ENCODE results near the gene DYNC1I1.

Gene DYNC1I1

DNA sequence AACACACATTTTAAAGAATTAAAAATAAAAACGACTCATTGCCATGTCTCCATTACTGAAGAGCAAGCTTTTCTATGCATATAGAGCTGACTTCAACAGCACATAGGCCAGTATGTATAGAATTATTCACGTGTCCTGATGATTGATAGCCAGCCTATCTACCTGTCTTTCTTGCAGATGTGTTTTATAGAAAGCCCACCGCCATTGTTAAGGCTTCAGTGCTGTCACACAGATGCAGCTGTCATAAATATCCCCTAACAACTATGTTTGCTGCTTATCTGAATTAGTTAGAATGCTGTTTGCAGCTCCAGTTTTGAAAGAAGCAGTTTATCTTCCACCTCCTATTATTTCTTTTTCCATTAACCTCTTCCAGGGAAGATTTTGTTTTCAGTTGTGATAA lies 313.6 kb downstream of the DYNC1I1 start:
- DNase-seq (ENCODE audit: low spot score) = no peak

DNA sequence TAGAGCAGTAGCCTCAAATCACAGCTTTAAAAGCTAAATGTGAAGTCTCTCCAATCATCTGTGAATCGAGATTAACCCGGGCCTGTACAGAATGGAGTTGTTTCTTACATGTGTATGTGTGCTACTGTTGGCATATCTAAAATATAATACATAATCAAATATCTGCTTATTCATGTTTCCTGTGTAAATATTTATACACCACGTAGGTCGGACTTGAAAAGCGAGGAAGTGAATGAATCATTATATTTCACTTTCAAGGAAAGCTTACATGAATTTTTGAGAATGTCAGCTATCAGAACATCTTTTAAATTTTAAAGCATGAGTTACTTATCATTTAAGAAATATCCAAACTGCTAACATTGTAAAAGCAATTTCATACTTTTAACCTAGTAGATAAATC lies 316.2 kb downstream of the DYNC1I1 start:
- no peak for DNase-seq (ENCODE audit: low spot score)

DNA sequence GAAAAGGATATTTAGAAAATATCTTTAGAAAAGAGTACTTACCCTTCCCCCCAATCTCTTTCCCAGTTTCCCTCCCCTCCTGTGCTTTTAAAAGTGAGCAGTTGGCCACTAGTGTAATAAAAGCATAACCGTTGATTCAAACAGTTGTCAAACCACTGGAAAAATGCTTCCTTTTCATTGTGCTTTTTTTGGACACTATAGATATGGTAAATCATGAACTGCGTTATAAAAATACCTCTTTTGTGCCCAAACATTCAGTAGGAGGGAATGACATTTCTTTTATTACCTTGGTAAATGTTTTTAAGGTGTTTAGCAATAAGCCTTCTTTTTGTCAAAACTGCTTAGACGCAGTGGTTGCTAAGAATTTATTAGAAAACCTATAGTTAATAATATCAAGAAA lies 317.2 kb downstream of the DYNC1I1 start:
- DNase-seq (ENCODE audit: low spot score) = no peak

GRCh38 chr7:96090756-96091155 lies 318.4 kb downstream of the DYNC1I1 start:
- DNase-seq (ENCODE audit: low spot score) = no peak

DNA sequence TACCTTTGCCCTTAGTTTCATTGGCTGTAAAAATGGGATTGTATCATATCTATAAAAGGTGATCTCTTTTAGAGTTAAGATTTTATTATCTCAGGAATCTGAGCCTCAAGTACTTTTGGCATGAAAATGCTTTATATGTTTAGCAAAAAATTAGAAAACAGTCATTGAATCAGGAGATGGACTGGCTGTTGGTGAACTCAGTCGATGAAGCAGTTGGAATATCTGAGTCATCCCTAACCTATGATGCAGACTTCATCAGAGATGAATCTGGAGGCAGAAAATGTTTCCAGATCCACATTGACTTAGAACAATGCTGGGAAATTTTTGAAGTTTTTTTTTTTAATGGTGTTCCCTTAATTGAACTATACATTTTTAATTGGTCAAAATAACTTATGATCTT lies 321.1 kb downstream of the DYNC1I1 start:
- DNase-seq (ENCODE audit: low spot score) = no peak

GRCh38 chr7:96097835-96098234 lies 325.5 kb downstream of the DYNC1I1 start:
- DNase-seq (ENCODE audit: low spot score) = no peak

GRCh38 chr7:96100737-96101136 lies 328.4 kb downstream of the DYNC1I1 start:
- DNase-seq (ENCODE audit: low spot score) = no peak

- no peak for DNase-seq (ENCODE audit: low spot score)
Observed at GRCh38 chr7:96102096-96102811, 329.9 kb downstream of the DYNC1I1 start.

- DNase-seq (ENCODE audit: low spot score) = no peak
Observed at GRCh38 chr7:96104984-96105383, 332.6 kb downstream of the DYNC1I1 start.

- DNase-seq (ENCODE audit: low spot score) = no peak
Observed at GRCh38 chr7:96111405-96111804, 339.1 kb downstream of the DYNC1I1 start.

DNA sequence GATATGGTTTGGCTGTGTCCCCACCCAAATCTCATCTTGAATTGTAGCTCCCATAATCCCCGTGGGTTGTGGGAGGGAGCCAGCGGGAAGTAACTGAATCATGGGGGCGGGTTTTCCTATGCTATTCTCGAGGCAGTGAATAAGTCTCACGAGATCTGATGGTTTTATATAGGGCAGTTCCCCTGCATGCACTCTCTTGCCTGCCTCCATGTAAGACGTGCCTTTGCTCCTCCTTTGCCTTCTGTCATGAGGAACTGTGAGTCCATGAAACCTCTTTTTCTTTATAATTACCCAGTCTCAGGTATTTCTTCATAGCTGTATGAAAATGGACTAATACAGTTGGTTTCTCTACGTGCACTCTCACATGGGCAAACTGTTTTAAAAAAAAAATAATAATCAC lies 341.8 kb downstream of the DYNC1I1 start:
- no peak for DNase-seq (ENCODE audit: low spot score)

- no peak for DNase-seq (ENCODE audit: low spot score)
Observed at GRCh38 chr7:96116173-96116572, 343.8 kb downstream of the DYNC1I1 start.

DNA sequence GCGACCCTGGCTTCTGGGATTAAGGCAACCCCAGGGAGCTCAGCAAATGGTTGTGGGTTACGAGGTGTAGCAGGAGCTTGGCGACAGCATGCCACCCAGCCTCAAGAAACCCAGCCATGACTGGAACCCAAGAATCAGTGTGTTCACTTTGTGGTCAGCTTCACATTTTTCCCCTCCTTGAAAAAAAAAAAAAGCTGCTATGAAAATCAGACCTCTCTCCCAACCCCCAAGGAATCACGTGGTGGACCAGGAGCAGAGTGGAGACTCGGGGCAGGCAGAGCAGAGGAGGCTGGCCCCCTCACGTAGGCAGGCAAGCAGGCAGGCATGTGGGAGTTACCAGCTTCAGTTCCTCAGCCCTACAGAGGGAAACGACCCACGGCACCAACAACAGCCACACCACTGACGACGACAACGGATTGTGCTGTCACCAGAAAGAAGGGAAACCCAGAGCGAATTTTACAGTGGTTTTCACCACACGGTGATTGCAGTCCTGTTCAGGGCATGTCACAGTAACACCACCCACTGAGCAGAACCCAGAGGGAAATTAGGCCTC lies 346.2 kb downstream of the DYNC1I1 start:
- no peak for DNase-seq (ENCODE audit: low spot score)

GRCh38 chr7:96120445-96121225 lies 348.3 kb downstream of the DYNC1I1 start:
- no peak for DNase-seq (ENCODE audit: low spot score)

DNA sequence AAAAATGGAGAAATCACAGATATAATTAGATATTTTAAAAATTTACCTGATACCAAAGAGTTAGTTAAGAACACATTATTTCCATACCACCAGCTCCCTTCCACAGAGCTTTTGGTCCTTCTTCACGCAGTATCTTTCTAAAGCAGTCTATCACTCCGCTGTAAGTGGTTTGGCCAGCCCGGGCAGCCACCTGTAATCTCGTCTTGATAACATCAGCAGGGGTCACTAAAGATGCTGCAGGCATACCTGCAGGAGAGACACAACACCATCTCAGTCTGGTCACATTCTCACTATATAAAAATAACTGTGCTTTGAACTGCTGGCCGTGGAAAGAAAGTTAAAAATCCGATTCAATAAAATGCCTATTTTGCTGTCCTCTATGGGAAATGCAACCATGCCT lies 349.4 kb downstream of the DYNC1I1 start:
- DNase-seq (ENCODE audit: low spot score) = no peak

DNA sequence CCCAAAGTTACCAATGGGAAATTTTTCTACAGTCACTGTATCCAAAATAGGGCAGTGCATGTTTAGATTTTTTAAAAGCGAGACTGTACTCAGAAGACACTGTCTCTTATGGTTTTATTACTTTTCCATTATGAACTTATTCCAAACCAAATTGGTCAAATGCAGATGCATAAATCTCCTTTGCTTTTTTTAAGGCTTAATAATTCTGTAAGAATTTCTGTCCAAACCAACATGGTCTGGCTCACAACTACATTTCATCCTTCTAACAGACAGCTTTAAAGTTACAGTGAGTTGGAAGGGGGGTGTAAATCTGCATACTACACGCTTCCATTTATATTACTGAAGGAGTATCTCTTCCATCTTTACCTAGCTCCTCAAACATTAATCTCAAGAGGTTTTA lies 350.4 kb downstream of the DYNC1I1 start:
- no peak for DNase-seq (ENCODE audit: low spot score)

- DNase-seq (ENCODE audit: low spot score) = no peak
Observed at GRCh38 chr7:96126382-96126781, 354.0 kb downstream of the DYNC1I1 start.

DNA sequence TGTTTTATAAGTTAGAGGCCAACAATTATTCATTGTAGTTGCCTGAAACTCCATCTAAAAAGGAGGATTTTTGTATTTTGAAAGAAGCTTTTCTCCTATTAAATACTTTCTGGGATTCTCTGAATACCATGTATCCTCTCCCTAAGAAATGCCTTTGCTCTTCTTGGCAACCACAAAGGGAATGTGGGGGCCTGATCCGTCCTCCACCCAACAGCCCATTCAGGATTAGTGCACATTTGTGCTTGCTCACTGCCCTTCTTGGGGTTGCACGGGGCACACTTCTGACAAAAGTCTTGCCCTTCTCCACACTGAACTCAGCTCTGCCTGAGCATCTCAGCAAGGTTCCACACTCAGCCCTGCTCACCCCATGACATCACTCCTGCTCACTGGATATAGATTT lies 355.4 kb downstream of the DYNC1I1 start:
- no peak for DNase-seq (ENCODE audit: low spot score)

DNA sequence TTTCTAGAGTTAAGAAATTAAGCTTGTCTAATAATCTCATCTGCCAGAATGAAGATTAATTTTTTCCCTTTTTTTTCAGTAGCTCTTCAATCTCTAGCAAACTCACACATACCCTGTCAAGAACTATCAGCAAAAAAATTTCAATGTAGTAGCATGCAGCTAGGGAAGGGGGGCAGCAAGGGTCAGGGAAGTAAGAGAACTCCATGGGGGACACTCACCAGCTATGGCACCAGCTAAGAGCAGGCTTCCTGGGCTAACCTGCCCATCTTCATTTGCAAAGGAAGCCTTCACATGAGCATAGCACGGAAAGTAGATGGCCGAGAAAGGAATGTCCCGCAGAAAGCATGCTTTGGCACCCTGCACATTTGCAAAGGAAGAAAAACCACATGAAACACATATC lies 359.2 kb downstream of the DYNC1I1 start:
- no peak for DNase-seq (ENCODE audit: low spot score)

- no peak for DNase-seq (ENCODE audit: low spot score)
Observed at GRCh38 chr7:96135241-96135640, 362.9 kb downstream of the DYNC1I1 start.

- no peak for DNase-seq (ENCODE audit: low spot score)
Observed at GRCh38 chr7:96136600-96137239, 364.4 kb downstream of the DYNC1I1 start.

- DNase-seq (ENCODE audit: low spot score) = no peak
Observed at GRCh38 chr7:96143495-96144259, 371.3 kb downstream of the DYNC1I1 start.

Data from CD4-positive, alpha-beta T cell treated with Interleukin-15 for 4 hours (primary cell).